H9 (cell line): ENCODE data around the gene SULT2B1. TPM values are rescaled to one million over a fixed set of nuclear protein-coding genes. Genes with fewer than 3 reads are reported as not detected.

Experiments
- DNase-seq: peaks from one replicate; pipeline ENCODE4 v3.0.0-alpha.2; 2017
- H2AFZ ChIP-seq: one replicate; pipeline ENCODE4 v1.6.1; 2013; ENCODE audit warnings: mild to moderate bottlenecking, low read length, control low read depth, moderate library complexity
- H2AK5ac ChIP-seq: 2 replicates; pipeline ENCODE4 v1.6.1; 2013; ENCODE audit warnings: low read length, control low read depth, mixed read lengths; ENCODE audit not compliant: insufficient read length
- H2BK120ac ChIP-seq: one replicate; pipeline ENCODE4 v1.6.1; 2013; ENCODE audit warnings: low read depth, mild to moderate bottlenecking, low read length, control low read depth, inconsistent platforms; ENCODE audit not compliant: poor library complexity, severe bottlenecking
- H2BK12ac ChIP-seq: 2 replicates; pipeline ENCODE4 v1.6.1; 2013; ENCODE audit warnings: low read length, control low read depth, mixed read lengths, low read depth; ENCODE audit not compliant: insufficient read length
- H2BK15ac ChIP-seq: 2 replicates; pipeline ENCODE4 v1.6.1; 2013; ENCODE audit warnings: low read depth, low read length, control low read depth
- H2BK20ac ChIP-seq: one replicate; pipeline ENCODE4 v1.6.1; 2013; ENCODE audit warnings: low read depth, mild to moderate bottlenecking, low read length, control low read depth, inconsistent platforms; ENCODE audit not compliant: poor library complexity, severe bottlenecking
- H2BK5ac ChIP-seq: 2 replicates; pipeline ENCODE4 v1.6.1; 2013; ENCODE audit warnings: low read length, control low read depth, mixed read lengths; ENCODE audit not compliant: insufficient read length
- H3K14ac ChIP-seq: 2 replicates; pipeline ENCODE4 v1.6.1; 2013; ENCODE audit warnings: low read length, control low read depth; ENCODE audit not compliant: insufficient read depth
- H3K18ac ChIP-seq: 2 replicates; pipeline ENCODE4 v1.6.1; 2013; ENCODE audit warnings: low read depth, mild to moderate bottlenecking, mixed read lengths, low read length, control low read depth; ENCODE audit not compliant: insufficient read length
- H3K23ac ChIP-seq: 2 replicates; pipeline ENCODE4 v1.6.1; 2013; ENCODE audit warnings: low read length, control low read depth, mixed read lengths, low read depth; ENCODE audit not compliant: insufficient read length
- H3K23me2 ChIP-seq: 2 replicates; pipeline ENCODE4 v1.6.1; 2013; ENCODE audit warnings: low read depth, mild to moderate bottlenecking, mixed read lengths, low read length, control low read depth; ENCODE audit not compliant: insufficient read length, poor library complexity, severe bottlenecking
- H3K27ac ChIP-seq: 2 replicates; pipeline ENCODE4 v1.5.1; 2013; ENCODE audit warnings: low read length, control low read depth, mixed read lengths, low read depth; ENCODE audit not compliant: insufficient read length
- H3K27me3 ChIP-seq: 2 replicates; pipeline ENCODE4 v1.6.1; 2013; ENCODE audit warnings: low read length, control low read depth, inconsistent platforms; ENCODE audit not compliant: insufficient read depth
- H3K4ac ChIP-seq: 2 replicates; pipeline ENCODE4 v1.6.1; 2013; ENCODE audit warnings: low read depth, mild to moderate bottlenecking, control low read depth, inconsistent platforms, low read length, moderate library complexity
- H3K4me1 ChIP-seq: 2 replicates; pipeline ENCODE4 v1.6.1; 2013; ENCODE audit warnings: low read length, control low read depth, inconsistent platforms; ENCODE audit not compliant: insufficient read depth
- H3K4me2 ChIP-seq: 2 replicates; pipeline ENCODE4 v1.6.1; 2013; ENCODE audit warnings: low read length, control low read depth, mixed read lengths; ENCODE audit not compliant: insufficient read length, insufficient read depth
- H3K56ac ChIP-seq: 2 replicates; pipeline ENCODE4 v1.6.1; 2013; ENCODE audit warnings: low read depth, mild to moderate bottlenecking, mixed read lengths, low read length, control low read depth; ENCODE audit not compliant: insufficient read length
- H3K79me1 ChIP-seq: 2 replicates; pipeline ENCODE4 v1.6.1; 2013; ENCODE audit warnings: low read depth, mild to moderate bottlenecking, moderate library complexity, low read length, control low read depth, inconsistent platforms; ENCODE audit not compliant: insufficient read depth, poor library complexity, severe bottlenecking
- H3K79me2 ChIP-seq: 2 replicates; pipeline ENCODE4 v1.6.1; 2013; ENCODE audit warnings: low read length, control low read depth, inconsistent platforms; ENCODE audit not compliant: insufficient read depth
- H3K9ac ChIP-seq: 2 replicates; pipeline ENCODE4 v1.6.1; 2013; ENCODE audit warnings: low read length, control low read depth, mixed read lengths; ENCODE audit not compliant: insufficient read length; ENCODE audit errors: extremely low read depth
- H3K9me3 ChIP-seq: one replicate; pipeline ENCODE4 v1.6.1; 2013; ENCODE audit warnings: low read depth, low read length, inconsistent platforms; ENCODE audit not compliant: control insufficient read depth
- H3T11ph ChIP-seq: one replicate; pipeline ENCODE4 v1.6.1; 2013; ENCODE audit warnings: mild to moderate bottlenecking, low read length, control low read depth, inconsistent platforms
- H4K20me1 ChIP-seq: one replicate; pipeline ENCODE4 v1.6.1; 2013; ENCODE audit not compliant: control insufficient read depth, insufficient read length, insufficient read depth
- H4K5ac ChIP-seq: 2 replicates; pipeline ENCODE4 v1.6.1; 2013; ENCODE audit warnings: low read depth, mild to moderate bottlenecking, mixed read lengths, low read length, control low read depth; ENCODE audit not compliant: insufficient read length
- H4K8ac ChIP-seq: replicated peaks from 2 replicates; pipeline ENCODE4 v1.6.1; 2013; ENCODE audit warnings: low read length, control low read depth, mixed read lengths, low read depth; ENCODE audit not compliant: insufficient read length
- H4K91ac ChIP-seq: 2 replicates; pipeline ENCODE4 v1.6.1; 2013; ENCODE audit warnings: low read depth, mild to moderate bottlenecking, moderate library complexity, mixed read lengths, low read length, control low read depth; ENCODE audit not compliant: insufficient read length
- H3K27ac Mint-ChIP-seq, 3 experiments: 2 replicates in 2 of 3; 3 replicates in 1 of 3; pipeline ENCODE4 v1.8.0; 2020 to 2021; ENCODE audit warnings: mixed read lengths in 3 of 3, mild to moderate bottlenecking in 1 of 3, moderate library complexity in 1 of 3
- H3K27me3 Mint-ChIP-seq: 2 replicates; pipeline ENCODE4 v1.8.0; 2021; ENCODE audit warnings: low read depth, mild to moderate bottlenecking, moderate library complexity, mixed read lengths
- H3K36me3 Mint-ChIP-seq, 3 experiments: 2 replicates in 2 of 3; 3 replicates in 1 of 3; pipeline ENCODE4 v1.8.0; 2020 to 2021; ENCODE audit warnings: low read depth in 3 of 3, mixed read lengths in 3 of 3; ENCODE audit not compliant: insufficient read depth in 1 of 3
- H3K4me1 Mint-ChIP-seq, 2 experiments: 2 replicates each; pipeline ENCODE4 v1.8.0; 2020; ENCODE audit warnings: mixed read lengths in 2 of 2
- H3K4me3 Mint-ChIP-seq, 2 experiments: 2 replicates in 1 of 2; 3 replicates in 1 of 2; pipeline ENCODE4 v1.8.0; 2020 to 2021; ENCODE audit warnings: mild to moderate bottlenecking in 2 of 2, mixed read lengths in 2 of 2, moderate library complexity in 1 of 2
- H3K9me3 Mint-ChIP-seq, 2 experiments: 2 replicates in 1 of 2; 3 replicates in 1 of 2; pipeline ENCODE4 v1.8.0; 2020; ENCODE audit warnings: mild to moderate bottlenecking in 2 of 2, mixed read lengths in 2 of 2, moderate library complexity in 1 of 2
- WGBS: extraction: QIAGEN DNeasy Blood & Tissue Kit; methylation state at CpG from one replicate; pipeline ENCODE4 v1.1.7; 2013; ENCODE audit warnings: missing lambda C conversion rate, low lambda C conversion rate, mixed read lengths; ENCODE audit not compliant: insufficient read length; ENCODE audit errors: extremely low coverage; 5-methylcytosine and 5-hydroxymethylcytosine counted together
- total RNA-seq: library from RNA; stranded (reverse); gene quantifications from 2 replicates; pipeline ENCODE4 v1.2.1, GENCODE V29; 2021
- TF ChIP-seq, protein P1 (sequence below): fragments of 200-600 bp; sonication (generic); conservative IDR thresholded peaks from 3 replicates; pipeline ENCODE4 v1.8.0; 2021; ENCODE audit warnings: antibody characterized with exemption, mild to moderate bottlenecking

SULT2B1 gene
- total RNA-seq, 1 experiment from 2014 or later = 1.7 TPM

DNA sequence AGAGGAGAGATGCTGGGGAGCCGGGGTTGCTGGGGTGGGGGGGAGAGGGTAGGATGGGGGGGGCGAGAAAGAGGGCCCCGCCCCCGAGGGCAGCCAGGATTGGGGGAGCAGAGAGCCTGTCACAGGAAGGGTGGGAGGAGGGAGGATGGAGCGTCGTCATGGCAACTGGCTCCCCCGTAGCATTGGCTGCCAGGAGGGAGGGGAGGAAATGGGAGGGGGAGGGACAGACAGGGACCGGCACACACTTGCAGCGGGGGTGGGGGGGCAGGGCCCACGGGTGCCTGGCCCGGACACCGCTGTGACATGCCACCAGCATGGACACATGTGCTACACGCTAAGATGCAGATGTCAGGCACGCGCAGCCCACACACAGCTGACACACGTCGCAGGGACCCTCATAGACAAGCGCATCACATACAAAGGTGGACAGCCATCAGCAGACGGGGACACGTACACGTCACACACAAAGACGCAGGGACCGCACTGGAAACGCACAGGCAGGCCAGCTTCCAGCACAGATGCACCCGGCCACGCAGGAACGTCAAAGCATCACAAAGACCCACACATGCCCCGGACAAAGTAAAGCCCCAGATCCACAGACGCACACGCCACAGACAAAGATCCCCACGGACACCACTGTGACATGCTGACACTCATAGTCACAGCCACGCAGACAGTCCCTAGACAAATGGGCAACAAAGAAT lies 40.0 kb upstream of the SULT2B1 start, which contains the start of gene LMTK3:
LMTK3 (minus strand) TSS at position 36 of the 704 bp plus-strand sequence. CDS start 259 bp downstream, outside the sequence.
- H2AK5ac ChIP-seq = no peak within 1 kb of the TSS
- no peaks in the 10 kb centered on the region for H3K9me3 ChIP-seq
- no peaks in the 10 kb centered on the region for H3K79me2 ChIP-seq
- no peak within 1 kb of the TSS for H3K27ac ChIP-seq
- Mint-ChIP-seq H3K4me3 (peak within 1 kb of the TSS; percentile 62 to 89), H3K27ac (no peak within 1 kb of the TSS), H3K4me1 (peaks cover 17 to 27% of the 10 kb centered on the region in 2 experiments), H3K9me3 (no peaks in the 10 kb centered on the region), H3K27me3 (peaks cover 6% of the 10 kb centered on the region), H3K36me3 (0 out of 7 replicates have a peak, but pooled peaks cover 0 to 5% (median 0%) of the 10 kb centered on the region in 3 experiments)
- H3K23me2 ChIP-seq = peaks cover 12% of the 10 kb centered on the region
- peaks cover 2% of the 10 kb centered on the region; the same call in 1 of the 2 replicates for H3K27me3 ChIP-seq
- no peak within 1 kb of the TSS for H3K18ac ChIP-seq
- H3K4me1 ChIP-seq = no peaks in the 10 kb centered on the region
- no peak within 1 kb of the TSS for H2BK120ac ChIP-seq
- no peak within 1 kb of the TSS for H2BK20ac ChIP-seq
- H3K4me2 ChIP-seq = peak within 1 kb of the TSS; percentile 70
- no peaks in the 10 kb centered on the region for H4K20me1 ChIP-seq
- H3K56ac ChIP-seq = no peak within 1 kb of the TSS
- H3K4ac ChIP-seq = no peak within 1 kb of the TSS
- TF ChIP-seq, protein P1, sequence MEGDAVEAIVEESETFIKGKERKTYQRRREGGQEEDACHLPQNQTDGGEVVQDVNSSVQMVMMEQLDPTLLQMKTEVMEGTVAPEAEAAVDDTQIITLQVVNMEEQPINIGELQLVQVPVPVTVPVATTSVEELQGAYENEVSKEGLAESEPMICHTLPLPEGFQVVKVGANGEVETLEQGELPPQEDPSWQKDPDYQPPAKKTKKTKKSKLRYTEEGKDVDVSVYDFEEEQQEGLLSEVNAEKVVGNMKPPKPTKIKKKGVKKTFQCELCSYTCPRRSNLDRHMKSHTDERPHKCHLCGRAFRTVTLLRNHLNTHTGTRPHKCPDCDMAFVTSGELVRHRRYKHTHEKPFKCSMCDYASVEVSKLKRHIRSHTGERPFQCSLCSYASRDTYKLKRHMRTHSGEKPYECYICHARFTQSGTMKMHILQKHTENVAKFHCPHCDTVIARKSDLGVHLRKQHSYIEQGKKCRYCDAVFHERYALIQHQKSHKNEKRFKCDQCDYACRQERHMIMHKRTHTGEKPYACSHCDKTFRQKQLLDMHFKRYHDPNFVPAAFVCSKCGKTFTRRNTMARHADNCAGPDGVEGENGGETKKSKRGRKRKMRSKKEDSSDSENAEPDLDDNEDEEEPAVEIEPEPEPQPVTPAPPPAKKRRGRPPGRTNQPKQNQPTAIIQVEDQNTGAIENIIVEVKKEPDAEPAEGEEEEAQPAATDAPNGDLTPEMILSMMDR = no peak
- H2BK5ac ChIP-seq = no peak within 1 kb of the TSS
- no peak within 1 kb of the TSS for H4K8ac ChIP-seq
- H3K79me1 ChIP-seq = no peaks in the 10 kb centered on the region
- DNase-seq = peak; percentile 77
- H2BK12ac ChIP-seq = no peak within 1 kb of the TSS
- no peak within 1 kb of the TSS for H3T11ph ChIP-seq
- H3K23ac ChIP-seq = no peak within 1 kb of the TSS
- H4K5ac ChIP-seq = no peak within 1 kb of the TSS
- H3K9ac ChIP-seq = no peak within 1 kb of the TSS
- H2BK15ac ChIP-seq = no peak within 1 kb of the TSS
- WGBS = no CpG with 5 or more reads among the region's 32 CpGs
- no peak within 1 kb of the TSS for H2AFZ ChIP-seq
- no peak within 1 kb of the TSS for H4K91ac ChIP-seq
- no peak within 1 kb of the TSS for H3K14ac ChIP-seq
